GOT3 (cell line): ENCODE results near the gene INO80.
"Not testable (repeated sequence)": the region's sequence is repeated elsewhere in the genome, so short reads cannot be mapped to it uniquely, and the experiment has no call there.

Source experiments
- DNase-seq: peaks from one replicate; lab custom pipeline; 2025; ENCODE audit warnings: mixed read lengths; lab: John Stamatoyannopoulos, UW

The INO80 gene

DNA sequence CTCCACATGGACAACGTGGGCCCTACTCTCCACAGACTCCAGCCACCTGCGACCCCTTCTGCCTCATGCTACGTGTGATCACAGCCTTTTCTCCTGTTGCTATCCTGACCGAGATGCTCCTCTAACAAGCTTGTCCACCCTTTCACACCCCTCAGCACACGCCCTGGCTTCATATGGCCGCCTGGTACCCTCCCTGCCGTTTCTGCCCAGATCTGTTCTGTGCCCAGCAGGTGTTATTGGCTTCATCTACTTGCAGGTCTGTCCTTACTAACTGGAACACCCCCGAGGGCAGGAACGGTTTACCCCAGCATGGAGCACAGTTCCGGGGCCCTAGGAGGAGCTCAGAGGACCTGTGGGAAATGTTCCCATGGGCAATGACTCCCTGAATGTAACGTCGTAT is 152.9 kb downstream of the INO80 start:
- DNase-seq: no peak

DNA sequence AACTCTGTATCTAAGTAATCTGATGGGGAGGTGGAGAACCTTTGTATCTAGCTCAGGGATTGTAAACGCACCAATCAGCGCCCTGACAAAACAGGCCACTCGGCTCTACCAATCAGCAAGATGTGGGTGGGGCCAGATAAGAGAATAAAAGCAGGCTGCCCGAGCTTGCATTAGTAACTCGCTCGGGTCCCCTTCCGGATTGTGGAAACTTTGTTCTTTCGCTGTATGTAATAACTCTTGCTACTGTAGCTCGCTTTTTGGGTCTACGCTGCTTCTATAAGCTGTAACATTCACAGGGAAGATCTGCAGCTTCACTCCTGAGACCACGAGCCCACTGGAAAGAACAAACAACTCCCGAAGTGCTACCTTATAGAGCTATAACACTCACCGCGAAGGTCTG is 153.8 kb downstream of the INO80 start:
- not testable (repeated sequence) for DNase-seq

GRCh38 chr15:40961740-40962139 is 154.3 kb downstream of the INO80 start:
- not testable (repeated sequence) for DNase-seq

DNA sequence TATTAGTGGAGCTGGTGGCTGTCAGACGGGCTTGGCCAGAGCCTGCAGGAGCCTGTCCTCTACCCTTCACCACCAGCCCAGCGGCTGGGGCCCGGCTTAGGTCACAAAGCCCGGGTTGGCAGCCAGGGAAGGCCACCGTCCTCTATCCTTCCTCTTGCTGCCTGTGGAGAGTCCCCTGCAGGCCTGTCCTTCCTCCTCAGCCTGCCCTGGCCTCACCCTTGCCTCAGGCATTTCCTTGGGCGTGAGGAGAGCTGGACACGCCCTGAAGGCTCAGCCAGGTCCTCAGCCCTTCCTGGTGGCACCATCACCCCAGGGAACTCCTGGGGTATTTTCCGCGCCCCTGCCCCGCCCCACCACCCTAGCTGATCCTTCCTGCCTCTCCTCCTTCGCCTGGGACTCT is 155.2 kb downstream of the INO80 start:
- no peak for DNase-seq

DNA sequence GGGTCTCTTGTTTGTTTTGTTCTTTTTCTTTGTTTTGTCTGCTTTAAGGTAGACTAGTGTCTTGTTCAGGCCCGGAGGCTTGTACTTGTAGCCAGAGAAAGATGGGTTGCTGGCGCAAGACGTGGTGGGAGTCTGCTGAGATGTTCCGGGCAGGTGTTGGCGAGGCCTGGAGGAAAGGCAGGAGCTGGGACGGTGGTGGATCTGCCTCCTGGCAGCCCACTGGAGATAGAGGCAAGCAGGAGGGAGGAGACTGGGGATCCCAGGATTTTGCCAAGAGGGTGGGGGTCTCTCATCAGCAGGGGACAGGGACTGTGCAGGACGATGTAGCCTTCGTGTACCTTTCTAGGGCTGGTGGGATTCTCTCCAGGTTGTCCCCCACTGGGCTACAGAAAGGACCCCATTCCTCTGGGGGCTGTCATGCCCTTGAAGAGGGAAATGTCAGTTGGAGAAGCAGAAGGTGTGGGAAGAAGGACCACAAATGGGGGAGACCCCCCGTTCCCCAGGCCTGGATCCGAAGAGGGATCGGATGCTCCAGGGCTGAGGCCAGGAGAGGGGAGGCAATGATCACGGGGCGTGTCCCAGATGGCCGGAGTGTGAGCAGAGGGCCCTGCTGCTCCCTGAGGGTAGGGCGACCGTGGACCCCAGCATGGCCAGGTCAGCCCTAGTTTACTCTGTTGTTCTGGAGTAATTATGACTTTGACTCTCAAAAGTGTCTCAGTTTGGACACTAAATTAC is 155.8 kb downstream of the INO80 start:
- no peak for DNase-seq

- no peak for DNase-seq
These were observed 156.5 kb downstream of the INO80 start for GRCh38 chr15:40959331-40960141.

- DNase-seq: no peak
These were observed 157.4 kb downstream of the INO80 start for GRCh38 chr15:40958723-40959122.

DNA sequence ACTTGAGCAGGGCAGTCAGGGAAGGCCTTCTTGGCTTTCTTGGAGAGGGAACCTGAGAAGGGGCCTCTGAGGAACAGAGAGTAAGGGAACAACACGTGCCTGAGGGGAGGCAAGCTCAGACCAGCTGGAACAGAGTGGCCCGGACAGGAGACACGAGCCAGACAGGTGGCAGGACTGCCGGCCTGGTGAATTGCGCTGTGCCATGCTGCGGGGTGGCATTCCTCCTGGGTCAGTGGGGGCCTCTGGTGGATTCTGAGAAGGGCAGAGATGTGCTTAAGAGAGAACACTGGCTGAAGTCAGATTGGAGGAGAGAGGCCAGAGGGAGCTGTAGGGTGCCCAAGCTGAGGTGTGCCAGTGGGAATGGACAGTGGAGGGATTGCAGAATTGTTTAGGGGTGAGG is 157.9 kb downstream of the INO80 start:
- DNase-seq: no peak

DNA sequence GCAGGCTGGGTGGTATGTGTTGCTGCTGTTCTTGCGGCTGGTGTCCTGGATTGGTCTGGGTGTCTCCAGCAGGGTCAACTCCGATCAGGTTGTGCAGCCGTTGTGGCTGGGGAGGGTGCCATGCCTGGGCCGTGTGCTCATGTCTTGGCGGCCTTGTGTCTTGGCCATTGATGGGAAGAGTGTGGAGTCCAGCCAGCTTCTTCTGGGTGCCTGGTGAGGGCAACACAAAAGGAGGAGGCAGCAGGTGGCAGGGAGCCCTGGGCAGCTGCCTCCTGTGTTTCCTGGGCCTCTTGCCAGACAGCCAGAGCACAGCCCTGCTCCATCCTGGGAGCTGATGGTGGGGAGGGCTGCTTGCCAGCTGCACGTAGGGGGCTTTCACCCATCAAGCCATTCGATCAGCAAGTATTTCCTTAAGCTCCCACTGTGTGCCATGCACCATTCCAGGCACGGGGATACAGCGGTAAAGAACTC is 158.5 kb downstream of the INO80 start:
- DNase-seq: no peak

DNA sequence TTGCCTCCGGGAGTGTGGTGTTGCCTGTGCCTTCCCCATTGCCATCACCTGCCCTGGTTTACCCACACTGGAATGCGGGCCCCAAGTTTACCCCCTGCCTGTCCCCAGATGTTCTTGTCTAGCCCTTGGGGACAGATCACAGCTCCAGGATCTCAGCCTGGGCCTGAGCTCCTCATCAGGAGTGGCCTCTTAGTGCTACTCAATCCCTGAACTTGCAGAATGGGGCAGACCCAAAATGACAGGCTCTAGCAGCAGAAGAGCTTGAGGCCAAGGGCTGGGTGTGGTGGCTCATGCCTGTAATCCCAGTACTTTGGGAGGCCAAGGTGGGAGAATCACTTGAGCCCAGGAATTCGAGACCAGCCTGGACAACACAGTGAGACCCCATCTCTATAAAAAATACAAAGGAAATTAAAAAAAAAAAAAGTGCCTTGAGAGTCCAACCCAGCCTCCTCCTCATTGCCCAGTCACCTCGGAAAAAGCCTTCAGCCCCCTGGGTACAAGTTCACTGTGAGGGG is 159.0 kb downstream of the INO80 start:
- no peak for DNase-seq

DNA sequence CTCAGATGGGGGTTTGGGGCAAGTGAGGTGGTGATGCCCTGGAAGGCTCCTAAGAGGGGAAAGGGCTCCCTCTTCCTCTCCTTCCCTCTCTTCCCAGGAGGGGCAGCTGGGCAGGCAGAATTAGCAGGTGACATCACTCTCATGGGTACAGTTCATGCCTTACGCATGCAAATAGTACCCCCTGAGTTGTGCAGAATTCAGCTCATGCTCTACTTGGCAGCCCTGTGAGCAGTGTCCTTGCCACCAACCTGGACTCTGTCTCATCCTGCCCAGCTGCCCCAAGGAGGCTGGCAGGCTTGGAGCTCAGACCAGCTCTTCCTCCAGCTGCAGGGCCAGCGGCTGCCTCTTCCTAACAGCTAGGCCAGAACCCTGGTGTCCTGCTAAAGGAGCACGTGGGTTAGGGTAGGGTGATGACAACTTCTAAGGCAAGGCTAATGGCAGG is 159.5 kb downstream of the INO80 start:
- DNase-seq: no peak

DNA sequence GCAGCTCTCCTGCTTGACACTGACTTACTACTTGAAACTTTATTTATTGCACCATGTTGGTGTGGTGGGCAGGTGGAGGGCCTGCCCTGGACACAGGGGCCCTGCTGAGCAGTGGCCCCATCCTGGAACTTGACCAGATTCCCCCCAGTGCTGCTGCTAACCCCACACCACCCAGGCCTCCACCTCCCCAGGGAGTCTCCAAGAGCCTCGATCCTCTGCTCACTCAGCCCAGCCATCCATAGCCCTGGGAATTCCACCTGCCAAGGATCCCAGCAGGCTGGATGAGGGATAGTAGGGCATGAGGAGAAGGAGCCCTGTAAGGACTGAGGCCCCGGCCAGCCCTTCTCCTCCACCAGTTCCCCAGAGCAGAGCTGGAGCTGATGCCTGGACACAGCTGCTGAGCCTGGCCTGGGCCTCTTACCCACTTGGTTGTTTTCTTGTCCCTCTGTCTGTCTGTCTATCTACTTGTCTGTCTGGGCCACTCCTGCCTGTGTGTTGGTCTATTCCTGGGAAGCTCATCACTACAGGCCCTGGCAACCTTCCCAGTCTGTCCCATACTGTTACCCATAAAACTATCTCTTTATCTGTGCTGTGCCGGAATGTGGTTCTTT is 160.0 kb downstream of the INO80 start:
- DNase-seq: no peak

GRCh38 chr15:40955141-40955903 is 160.8 kb downstream of the INO80 start:
- DNase-seq: no peak

DNA sequence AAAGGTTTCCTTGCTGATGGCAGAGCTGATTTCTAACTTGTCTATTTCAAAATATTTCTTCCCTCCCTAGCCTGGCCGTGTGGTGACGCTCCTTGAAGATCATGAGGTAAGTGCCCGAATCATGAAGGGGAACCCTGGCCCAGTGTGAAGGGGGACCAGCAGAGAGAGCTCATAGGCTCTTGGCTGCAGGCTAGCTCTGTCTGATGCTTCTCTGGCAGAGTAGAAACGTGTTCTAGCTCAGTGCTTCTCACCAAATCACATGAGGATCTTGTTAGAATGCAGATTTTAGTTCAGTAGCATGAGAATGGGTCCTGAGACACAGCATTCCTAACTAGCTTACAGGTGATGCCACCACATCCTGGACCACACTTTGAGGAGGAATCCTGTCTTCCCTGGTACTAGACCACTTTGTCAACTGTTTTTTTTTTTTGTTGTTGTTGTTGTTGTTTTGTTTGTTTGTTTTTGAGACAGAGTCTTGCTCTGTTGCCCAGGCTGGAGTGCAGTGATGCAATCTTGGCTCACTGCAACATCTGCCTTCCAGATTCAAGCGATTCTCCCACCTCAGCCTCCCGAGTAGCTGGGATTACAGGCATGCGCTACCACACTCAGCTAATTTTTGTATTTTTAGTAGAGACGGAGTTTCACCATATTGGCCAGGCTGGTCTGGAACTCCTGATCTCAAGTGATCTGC is 161.8 kb downstream of the INO80 start:
- not testable (repeated sequence) for DNase-seq

DNA sequence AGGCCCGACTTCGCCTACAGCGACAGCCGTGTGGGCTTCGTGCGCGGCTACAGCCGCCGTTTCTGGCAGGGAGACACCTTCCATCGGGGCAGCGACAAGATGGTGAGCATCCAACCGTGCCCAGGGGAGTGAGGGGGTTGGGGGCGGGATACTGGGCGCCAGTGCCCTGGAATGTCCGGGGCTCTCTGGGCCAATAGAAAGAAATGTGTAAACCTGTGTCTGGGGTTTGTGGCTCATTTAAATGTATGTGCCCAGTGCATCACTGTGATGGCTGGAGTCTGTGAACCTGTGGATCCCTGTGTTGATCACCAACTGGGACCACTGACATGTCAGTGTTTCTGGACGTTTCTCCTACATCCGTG is 162.4 kb downstream of the INO80 start:
- no peak for DNase-seq

DNA sequence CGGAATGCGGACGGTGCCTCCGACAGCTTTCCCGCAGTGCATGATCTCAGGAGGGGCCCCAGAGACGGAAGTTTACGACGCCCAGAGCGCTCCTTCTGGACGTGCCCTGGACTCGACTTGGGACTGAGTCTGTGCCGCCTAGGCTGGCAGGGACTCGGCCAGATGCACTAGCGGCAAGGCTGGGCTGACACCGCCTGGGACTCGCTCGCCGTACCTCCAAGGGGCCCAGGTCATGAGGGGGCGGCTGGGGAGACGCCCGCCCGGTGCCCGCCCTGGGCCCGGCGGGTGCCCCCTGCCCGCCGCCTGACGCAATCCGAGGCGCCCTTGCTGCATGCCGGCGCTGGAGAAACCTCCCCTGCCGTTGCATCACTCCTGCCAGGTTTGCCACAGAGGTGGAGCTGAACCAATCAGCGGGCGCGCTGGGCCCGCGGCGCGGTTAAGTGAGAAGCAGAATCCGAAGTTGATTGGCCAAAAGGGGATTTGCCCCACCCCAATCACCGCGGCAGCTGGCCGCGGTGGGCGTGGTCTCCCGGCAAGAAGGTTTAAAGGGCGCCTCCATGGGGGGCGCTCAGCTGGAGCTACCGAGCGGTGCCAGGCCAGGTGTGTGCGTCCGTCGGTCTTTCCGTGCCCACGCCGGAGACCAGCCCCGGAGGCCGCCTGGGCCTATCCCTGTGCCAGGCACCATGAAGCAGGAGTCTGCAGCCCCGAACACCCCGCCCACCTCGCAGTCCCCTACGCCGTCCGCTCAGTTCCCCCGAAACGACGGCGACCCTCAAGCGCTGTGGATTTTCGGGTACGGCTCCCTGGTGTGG is 163.0 kb downstream of the INO80 start, which contains the start of gene CHAC1:
Gene CHAC1 (plus strand): TSS at position 571 of the 812 bp plus-strand sequence. CDS start 113 bp downstream, at position 684.
- DNase-seq: peak; percentile 66

- DNase-seq: no peak
These were observed 163.7 kb downstream of the INO80 start for GRCh38 chr15:40952301-40952900.

GRCh38 chr15:40951764-40952163 is 164.3 kb downstream of the INO80 start:
- no peak for DNase-seq

DNA sequence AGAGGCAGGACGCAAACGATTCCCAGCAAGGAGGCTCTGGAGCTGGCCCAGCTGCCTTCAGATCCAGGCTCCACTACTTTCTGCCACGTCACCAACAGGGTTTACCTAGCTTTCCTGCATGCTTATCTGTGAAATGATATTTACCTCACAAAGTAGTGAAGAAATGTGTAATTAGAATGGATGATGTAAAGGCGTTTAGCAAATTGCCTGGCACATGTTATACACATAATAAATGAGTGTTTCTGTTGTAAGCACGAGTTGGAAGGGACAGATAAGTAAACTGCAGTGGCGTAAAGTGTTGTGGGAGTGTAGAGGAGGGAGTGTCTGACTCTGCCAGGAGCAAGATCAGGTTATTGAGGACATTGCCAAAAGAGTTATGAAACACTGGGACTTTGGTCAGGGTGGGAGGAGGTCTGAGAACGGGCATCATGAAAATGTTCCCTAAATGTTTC is 166.3 kb downstream of the INO80 start:
- no peak for DNase-seq
